Epidermal melanocyte (primary cell): ENCODE results near the gene RPUSD2.
"Not testable (repeated sequence)": the region's sequence is repeated elsewhere in the genome, so short reads cannot be mapped to it uniquely, and the experiment has no call there.

Experiments used
- DNase-seq: peaks from one replicate; pipeline ENCODE4 v3.0.0; 2011; ENCODE audit warnings: low spot score; ENCODE audit not compliant: insufficient read length

The RPUSD2 gene

GRCh38 chr15:40564591-40565332 is 4.3 kb upstream of the RPUSD2 start, which contains the start of gene CCDC32:
CCDC32 (minus strand) TSS chr15:40565042; CDS start chr15:40563015, 2,027 bp downstream.
- peak; percentile 95 for DNase-seq

GRCh38 chr15:40565333-40566238 is 3.5 kb upstream of the RPUSD2 start:
- no peak for DNase-seq

GRCh38 chr15:40567111-40567510 is 2.0 kb upstream of the RPUSD2 start:
- DNase-seq, result no peak

DNA sequence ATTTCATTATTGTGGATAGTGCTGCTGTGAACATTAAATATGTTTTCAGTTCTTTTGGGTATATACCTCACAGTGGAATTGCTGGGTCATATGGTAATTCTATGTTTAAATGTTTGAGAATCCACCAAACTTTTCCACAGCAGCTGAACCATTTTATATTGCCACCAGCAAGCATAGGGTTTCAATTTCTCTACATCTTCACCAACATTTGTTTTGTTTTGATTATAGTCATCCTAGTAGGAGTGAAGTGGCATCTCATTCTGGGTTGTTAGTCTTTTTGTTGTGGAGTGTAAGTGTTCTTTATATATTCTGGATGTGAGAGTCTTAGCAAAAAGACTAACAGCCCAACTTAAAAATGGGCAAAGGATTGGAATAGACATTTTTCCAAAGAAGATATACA is 6.0 kb downstream of the RPUSD2 start:
- no peak for DNase-seq

DNA sequence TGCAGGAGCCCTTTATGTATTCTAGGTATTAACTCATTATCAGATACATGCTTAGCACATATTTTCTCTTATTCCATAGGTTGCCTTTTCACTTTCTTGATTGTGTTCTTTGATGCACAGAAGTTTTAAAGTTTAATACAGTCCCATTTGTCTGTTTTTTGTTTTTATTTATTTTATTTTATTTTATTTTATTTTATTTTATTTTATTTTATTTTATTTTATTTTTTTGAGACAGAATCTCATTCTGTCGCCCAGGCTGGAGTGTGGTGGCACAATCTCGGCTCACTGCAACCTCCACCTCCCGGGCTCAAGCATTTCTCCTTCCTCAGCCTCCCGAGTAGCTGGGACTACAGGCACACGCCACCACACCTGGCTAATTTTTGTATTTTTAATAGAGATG is 7.8 kb downstream of the RPUSD2 start:
- DNase-seq, result not testable (repeated sequence)

GRCh38 chr15:40578892-40579291 is 9.8 kb downstream of the RPUSD2 start:
- DNase-seq, result no peak

- not testable (repeated sequence) for DNase-seq
Observed at GRCh38 chr15:40581796-40582195, 12.7 kb downstream of the RPUSD2 start.

DNA sequence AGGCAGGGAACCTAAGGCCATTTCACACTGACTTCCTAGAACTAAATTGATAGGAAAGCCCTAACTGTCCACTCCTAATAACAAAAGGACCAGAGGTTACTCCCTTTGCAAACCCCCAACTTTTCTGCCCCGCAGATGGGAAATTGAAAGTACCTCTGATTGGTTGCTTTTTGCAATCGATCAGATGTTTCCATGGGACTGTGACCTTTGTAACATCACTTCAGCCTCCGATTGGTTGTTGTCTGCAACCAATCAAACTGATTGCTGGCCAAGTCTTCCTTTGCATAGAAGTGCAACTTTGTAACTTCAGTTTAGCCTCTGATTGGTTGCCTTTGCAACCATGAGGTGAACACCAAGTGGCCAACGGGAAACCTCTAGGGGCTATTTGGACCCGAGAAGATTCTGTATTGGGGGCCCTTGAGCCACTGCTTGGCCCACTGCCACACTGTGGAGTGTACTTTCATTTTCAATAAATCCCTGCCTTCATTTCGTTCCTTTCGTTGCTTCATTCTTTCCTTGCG is 13.7 kb downstream of the RPUSD2 start:
- no peak for DNase-seq

DNA sequence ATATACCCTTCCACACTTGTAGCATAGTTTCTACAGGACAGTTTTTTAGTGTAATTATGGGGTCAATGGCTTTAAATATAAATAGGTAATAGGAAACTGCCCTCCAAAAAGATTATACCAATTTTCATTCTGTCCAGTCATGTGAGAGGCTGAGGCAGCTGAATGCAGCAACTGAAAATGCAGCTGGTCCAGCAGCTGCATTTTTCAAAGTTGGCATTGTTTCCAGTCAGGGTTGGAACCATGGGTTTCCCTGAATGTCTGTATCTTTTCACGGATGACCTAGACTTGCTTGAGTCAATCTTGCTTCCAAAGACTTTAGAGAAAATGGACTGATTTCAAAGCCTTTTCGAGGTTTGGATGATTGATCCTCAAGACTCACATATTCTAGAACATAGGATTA is 15.1 kb downstream of the RPUSD2 start:
- no peak for DNase-seq

DNA sequence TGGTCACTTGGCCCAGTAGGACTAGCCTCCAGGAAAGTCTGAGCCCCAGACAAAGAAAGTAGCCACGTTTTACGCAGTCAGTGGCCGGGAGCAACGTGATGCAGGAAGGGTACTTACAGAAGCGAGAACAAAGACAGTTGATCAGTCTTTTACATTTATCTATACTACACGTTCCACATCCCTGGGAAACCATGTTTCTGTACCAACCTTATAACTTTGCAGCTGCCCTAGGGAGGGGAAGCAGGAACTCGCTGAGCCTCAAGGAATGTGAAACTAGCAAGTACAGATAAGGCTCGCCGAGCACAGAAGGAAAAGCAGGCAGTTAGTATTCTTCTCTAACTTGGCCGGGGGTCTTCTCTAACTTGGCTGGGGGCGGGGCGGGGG is 21.6 kb downstream of the RPUSD2 start:
- DNase-seq, result no peak

GRCh38 chr15:40591389-40591788 is 22.3 kb downstream of the RPUSD2 start:
- DNase-seq, result no peak

DNA sequence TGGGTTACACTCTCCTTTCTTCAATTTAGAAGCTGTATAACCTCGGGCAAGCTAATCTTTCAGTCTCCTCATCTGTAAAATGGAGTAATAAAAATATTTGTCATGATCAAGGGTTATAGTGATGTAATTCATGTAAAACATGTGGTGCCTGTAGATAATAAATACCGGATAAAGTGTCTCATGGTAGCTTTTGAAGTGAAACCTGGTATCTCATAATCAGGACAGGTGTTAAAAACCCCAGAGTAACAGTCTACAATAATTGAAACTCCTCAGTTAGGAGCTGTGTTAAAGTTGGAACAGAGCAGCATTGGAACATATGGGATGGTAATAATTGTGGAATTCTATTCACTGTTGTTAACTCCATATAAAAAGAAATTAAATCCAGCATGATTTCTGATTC is 24.1 kb downstream of the RPUSD2 start:
- DNase-seq, result no peak

DNA sequence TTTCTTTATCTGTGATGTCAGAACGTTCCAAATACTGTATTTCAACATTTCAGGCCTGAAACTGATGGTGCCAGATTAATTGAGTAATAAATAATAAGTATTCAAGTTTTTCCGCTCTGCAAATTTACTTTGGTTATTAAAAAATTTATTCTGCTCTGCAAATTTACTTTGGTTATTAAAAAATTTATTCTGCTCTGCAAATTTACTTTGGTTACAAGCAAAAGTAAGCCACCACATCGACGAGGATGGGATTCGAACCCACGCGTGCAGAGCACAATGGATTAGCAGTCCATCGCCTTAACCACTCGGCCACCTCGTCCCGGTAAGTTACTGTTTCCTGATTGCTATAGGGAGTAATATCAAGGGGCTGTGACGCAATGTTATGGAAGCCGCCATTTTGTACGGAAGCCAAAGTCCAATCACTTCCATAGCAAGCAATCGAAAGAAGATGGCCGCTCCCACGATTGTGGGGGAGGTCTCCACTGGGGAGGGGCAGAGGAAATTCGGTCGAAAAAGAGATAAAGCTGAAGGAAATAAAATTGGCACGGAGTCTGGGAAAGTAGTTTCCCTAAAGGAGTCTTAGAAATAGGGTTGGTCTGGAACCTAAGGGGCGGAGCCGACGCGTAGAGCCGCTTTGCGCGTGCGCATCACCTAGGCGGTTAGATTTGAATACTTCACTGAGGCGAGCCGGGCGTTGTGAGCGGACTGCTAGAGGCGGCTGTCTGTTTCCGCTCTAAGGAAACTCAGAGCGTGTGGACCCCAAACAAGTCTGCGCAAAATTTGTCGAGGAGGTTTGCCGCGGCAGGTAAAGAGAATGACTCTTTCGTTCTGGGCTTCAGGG is 24.7 kb downstream of the RPUSD2 start, which contains the start of gene KNL1:
KNL1 (plus strand) TSS at position 662 of the 841 bp plus-strand sequence. CDS start 8,683 bp downstream, outside the sequence.
- peak; percentile 89 for DNase-seq

DNA sequence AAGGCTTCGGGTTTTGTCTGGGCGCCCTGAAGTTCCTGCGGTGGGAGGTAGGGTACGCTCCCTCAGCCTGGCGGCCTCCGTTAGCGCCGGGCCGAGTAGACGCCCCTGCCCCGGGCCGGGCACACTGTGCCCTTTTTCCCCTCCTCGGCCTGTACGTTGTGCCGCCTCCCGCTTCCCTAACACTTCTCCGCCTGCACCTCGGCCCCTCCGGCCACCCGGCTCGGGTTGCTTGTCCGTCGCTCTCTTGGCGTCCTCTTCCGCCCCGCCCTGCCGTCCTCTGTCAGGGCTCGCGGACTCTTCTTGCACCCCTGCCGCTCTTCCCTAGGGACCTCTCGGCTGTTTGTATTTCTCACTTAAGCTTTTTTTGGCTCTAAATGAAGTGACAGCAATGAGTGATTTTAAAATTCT is 25.3 kb downstream of the RPUSD2 start:
- DNase-seq, result peak; percentile 45

DNA sequence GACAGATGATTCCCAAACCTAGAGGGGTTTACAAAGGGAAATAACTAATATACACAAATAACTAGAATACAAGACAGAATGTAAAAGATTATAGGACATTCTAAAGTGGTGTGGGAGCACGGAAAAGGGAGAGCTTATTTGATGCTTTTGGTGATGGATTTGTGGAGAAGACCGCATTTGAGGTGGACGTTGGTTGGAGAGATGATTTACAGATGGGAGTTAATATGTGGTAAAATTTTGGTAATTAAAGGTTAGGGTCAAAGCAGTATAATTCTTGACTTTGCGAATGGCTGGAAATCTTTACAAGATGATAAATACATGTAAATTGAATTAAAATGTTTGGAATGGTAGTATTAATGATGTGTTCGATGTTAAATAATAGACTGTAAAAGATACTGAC is 26.1 kb downstream of the RPUSD2 start:
- DNase-seq, result no peak

DNA sequence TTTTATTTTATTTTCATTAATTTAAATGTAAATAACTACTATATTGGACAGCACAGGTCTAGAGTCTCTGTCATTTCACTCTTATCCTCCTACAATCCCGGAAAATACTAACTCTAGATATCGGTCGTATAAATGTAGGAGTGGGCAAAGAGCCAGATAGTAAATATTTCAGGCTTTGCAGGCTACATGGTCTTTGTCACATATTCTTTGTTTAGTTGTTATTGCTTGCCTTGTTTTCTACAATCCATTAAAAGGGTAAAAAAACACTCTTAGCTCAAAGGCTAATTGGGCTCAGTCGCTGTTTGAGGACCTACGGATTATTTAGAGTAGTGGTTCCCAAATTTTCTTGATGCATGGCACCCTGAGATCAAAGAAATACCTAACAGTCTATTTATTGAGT is 26.7 kb downstream of the RPUSD2 start:
- no peak for DNase-seq

DNA sequence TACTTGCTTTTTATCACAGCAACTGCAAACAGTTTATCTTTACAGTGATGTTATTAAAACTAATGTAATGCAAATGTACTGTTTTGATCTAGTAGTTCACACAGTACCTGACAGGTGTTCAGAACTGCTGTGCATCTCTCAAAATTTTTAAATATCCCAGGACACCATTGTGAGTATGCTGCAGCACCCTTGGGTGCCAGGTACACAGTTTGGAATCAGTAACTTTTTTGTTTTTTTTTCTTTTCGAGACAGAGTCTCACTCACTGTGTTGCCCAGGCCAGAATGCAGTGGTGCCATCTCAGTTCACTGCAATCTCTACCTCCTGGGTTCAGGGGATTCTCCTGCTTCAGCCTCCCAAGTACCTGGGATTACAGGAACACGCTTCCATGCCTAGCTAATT is 27.9 kb downstream of the RPUSD2 start:
- DNase-seq, result no peak

DNA sequence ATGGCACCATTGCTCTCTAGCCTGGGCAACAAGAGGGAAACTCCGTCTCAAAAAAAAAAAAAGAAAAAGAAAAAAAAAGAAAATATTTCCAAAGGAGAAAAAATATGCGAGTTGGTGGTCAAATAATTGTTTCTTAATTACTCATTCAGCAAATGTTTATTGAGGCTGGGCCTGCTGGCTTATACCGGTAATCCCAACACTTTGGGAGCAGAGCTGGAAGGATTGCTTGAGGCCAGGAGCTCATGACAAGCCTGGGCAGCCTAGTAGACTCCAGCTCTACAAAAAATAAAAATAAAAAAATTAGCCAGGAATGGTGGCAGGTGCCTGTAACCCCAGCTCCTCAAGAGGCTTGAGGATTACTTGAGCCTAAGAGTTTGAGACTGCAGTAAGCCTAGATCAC is 29.0 kb downstream of the RPUSD2 start:
- DNase-seq, result no peak

- DNase-seq, result no peak
Observed at GRCh38 chr15:40598672-40599071, 29.6 kb downstream of the RPUSD2 start.

DNA sequence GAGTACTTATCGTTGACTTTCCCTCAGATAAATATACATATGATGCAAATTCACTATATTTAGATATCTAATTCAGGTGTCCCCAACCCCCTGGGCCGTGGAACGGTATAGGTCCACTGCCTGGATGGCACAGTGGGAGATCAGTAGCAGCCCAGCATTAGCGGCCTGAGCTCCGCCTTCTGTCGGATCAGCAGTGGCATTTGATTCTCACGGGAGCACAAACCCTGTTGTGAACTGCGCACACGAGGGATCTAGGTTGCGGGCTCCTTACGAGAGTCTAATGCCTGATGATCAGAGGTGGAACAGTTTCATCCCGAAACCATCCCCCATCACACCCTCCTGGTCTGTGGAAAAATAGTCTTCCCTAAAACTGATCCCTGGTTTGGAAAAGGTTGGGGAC is 31.9 kb downstream of the RPUSD2 start:
- no peak for DNase-seq

GRCh38 chr15:40603935-40604334 is 34.8 kb downstream of the RPUSD2 start:
- no peak for DNase-seq
